Osteocyte (in vitro differentiated cells): ENCODE results near the gene DIP2A. TPM values are rescaled to one million over a fixed set of nuclear protein-coding genes. Genes with fewer than 3 reads are reported as not detected.

Source experiments
- DNase-seq: peaks from one replicate; pipeline ENCODE4 v3.0.0; 2021; ENCODE audit warnings: mixed read lengths; ENCODE audit not compliant: unreplicated experiment; ENCODE audit errors: extremely low spot score
- H3K27ac Mint-ChIP-seq: one replicate; pipeline ENCODE4 v1.8.0; 2021; ENCODE audit warnings: mild to moderate bottlenecking, mixed read lengths; ENCODE audit not compliant: unreplicated experiment
- H3K27me3 Mint-ChIP-seq: one replicate; pipeline ENCODE4 v1.8.0; 2021; ENCODE audit warnings: mixed read lengths; ENCODE audit not compliant: unreplicated experiment
- H3K36me3 Mint-ChIP-seq: one replicate; pipeline ENCODE4 v1.8.0; 2021; ENCODE audit warnings: mixed read lengths; ENCODE audit not compliant: unreplicated experiment
- H3K4me1 Mint-ChIP-seq: one replicate; pipeline ENCODE4 v1.8.0; 2021; ENCODE audit warnings: mixed read lengths; ENCODE audit not compliant: unreplicated experiment
- H3K4me3 Mint-ChIP-seq: one replicate; pipeline ENCODE4 v1.8.0; 2021; ENCODE audit warnings: mild to moderate bottlenecking, moderate library complexity, mixed read lengths; ENCODE audit not compliant: unreplicated experiment
- H3K9me3 Mint-ChIP-seq: one replicate; pipeline ENCODE4 v1.8.0; 2021; ENCODE audit warnings: mixed read lengths; ENCODE audit not compliant: unreplicated experiment
- CTCF ChIP-seq: fragments of 200-600 bp; sonication (generic); IDR thresholded peaks from 2 replicates; pipeline ENCODE4 v1.5.0; 2021; ENCODE audit warnings: antibody characterized with exemption, mild to moderate bottlenecking, moderate library complexity
- total RNA-seq: library from RNA; stranded (reverse); gene quantifications from 2 replicates; pipeline ENCODE4 v1.2.1, GENCODE V29; 2021

DIP2A gene
- total RNA-seq, 1 donor from 2014 or later = 43.0 TPM

- Mint-ChIP-seq H3K27ac (no peak overlapping the region), H3K4me3 (no peak overlapping the region), H3K36me3 (peaks cover 33% of the 10 kb centered on the region), H3K4me1 (no peaks in the 10 kb centered on the region), H3K9me3 (no peaks in the 10 kb centered on the region), H3K27me3 (no peaks in the 10 kb centered on the region)
- DNase-seq = no peak
- TF ChIP-seq CTCF = no peak
These were observed 86.1 kb downstream of the DIP2A start for GRCh38 chr21:46544824-46545223.

- Mint-ChIP-seq H3K27ac (no peak overlapping the region), H3K36me3 (peaks cover 32% of the 10 kb centered on the region), H3K27me3 (no peaks in the 10 kb centered on the region), H3K4me3 (no peak overlapping the region), H3K4me1 (no peaks in the 10 kb centered on the region), H3K9me3 (no peaks in the 10 kb centered on the region)
- no peak for TF ChIP-seq CTCF
- no peak for DNase-seq
These were observed 86.7 kb downstream of the DIP2A start for GRCh38 chr21:46545363-46545762.

GRCh38 chr21:46545911-46546310, 87.2 kb downstream of the DIP2A start:
- DNase-seq = no peak
- no peak overlapping the region for H3K27ac Mint-ChIP-seq
- no peaks in the 10 kb centered on the region for H3K9me3 Mint-ChIP-seq
- peaks cover 32% of the 10 kb centered on the region for H3K36me3 Mint-ChIP-seq
- no peaks in the 10 kb centered on the region for H3K27me3 Mint-ChIP-seq
- no peak overlapping the region for H3K4me3 Mint-ChIP-seq
- no peaks in the 10 kb centered on the region for H3K4me1 Mint-ChIP-seq
- no peak for TF ChIP-seq CTCF

GRCh38 chr21:46546799-46547198, 88.1 kb downstream of the DIP2A start:
- Mint-ChIP-seq H3K4me3 (no peak overlapping the region), H3K27ac (no peak overlapping the region), H3K9me3 (no peaks in the 10 kb centered on the region), H3K36me3 (peaks cover 34% of the 10 kb centered on the region), H3K4me1 (no peaks in the 10 kb centered on the region), H3K27me3 (no peaks in the 10 kb centered on the region)
- DNase-seq = no peak
- no peak for TF ChIP-seq CTCF

- no peak for TF ChIP-seq CTCF
- no peak overlapping the region for H3K27ac Mint-ChIP-seq
These were observed 91.0 kb downstream of the DIP2A start for GRCh38 chr21:46549650-46550049.

More at GRCh38 chr21:46549650-46550049, 91.0 kb downstream of the DIP2A start:
- Mint-ChIP-seq H3K36me3 (peaks cover 30% of the 10 kb centered on the region), H3K4me3 (no peak overlapping the region), H3K27me3 (no peaks in the 10 kb centered on the region), H3K4me1 (no peaks in the 10 kb centered on the region), H3K9me3 (no peaks in the 10 kb centered on the region)
- DNase-seq = peak; percentile 77
